ENCODE data around the gene ARRDC4.

The ARRDC4 gene

DNA sequence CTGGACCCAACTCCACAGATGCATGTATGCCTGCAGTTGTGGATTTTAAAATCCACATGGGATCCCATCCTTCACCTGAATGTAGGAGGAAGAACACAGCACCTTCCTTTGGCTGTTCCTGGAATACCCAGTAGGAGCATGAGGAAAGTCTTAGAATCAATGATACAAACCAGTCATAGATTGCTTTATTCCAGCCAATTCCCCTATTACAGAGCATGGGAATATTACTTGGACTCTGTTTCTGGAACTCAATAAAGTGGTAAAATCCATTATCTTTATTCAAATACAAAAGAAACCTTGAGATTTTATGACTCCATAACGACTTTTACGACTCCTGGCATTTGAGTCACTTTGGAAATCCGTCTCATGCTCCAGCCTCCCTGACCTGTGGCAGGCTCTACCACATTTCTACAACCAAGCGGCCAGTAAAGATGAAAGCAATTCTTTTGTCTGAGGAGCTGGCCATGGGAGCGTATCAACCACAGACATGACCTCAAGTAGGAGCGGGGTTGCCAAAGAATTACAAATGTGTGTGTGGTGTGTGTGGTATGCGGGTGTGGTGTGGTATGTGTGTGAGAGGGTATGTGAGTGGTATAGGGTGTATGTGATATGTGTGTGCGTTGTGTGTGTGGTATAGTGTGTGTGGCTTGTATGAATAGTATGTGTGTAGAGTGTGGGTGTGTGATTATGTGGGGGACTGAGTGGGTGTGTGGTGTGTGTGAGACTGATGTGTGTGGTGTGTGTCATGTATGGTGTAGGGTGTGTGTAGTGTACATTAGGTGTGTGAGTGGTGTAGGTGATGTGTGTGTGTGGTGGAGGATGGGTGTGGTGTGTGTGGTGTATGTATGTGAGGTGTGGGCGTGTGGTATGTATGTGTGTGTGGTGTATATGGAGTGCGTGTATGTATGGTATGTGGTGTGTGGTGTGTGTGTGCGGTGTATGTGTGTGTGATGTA lies 40.0 kb downstream of the ARRDC4 start:
- no peak for DNase-seq

DNA sequence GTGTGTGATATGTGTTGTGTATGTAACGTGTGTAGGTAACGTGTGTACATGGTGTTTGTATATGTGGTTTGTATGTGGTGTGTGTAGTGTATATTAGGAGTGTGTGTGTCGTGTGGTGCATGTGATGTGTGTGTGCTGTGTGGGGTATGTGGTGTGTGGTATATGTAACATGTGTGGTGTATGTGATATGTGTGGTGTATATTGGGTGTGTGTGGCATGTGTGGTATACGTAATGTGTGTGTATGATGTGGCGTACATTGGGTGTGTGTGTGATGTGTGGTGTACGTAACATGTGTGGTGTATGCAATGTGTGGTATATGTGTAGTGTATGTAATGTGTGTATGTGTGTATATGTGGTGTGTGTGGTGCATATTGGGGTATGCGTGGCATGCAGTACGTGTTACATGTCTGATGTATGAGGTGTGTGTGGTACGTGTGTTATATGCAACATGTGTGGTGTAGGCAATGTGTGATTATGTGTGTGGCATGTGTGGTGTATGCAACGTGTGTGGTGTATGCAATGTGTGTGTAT lies 41.2 kb downstream of the ARRDC4 start:
- no peak for DNase-seq

GRCh38 chr15:98002419-98002818 lies 41.9 kb downstream of the ARRDC4 start:
- DNase-seq = no peak

GRCh38 chr15:98002866-98003265 lies 42.4 kb downstream of the ARRDC4 start:
- no peak for DNase-seq

DNA sequence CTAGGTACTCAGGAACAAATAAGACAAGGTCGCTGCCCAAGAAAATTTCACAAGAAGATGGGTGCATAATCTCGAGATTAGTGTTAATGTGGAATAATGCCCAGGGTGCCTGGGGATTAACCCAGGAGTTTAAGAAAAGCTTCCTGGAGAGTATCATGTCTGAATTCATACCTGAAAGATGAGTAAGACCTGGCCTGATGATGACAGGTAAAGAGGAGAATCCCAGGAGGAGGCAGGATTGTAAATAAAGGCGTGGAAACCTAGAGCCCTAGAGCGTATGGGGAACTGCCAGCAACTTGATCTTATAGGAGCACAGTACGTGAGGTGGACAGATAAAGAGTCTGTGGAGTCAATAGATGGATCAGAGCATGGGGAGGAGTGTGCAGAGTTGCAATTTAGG lies 43.0 kb downstream of the ARRDC4 start:
- DNase-seq = no peak

- no peak for DNase-seq
Observed at GRCh38 chr15:98003996-98004395, 43.5 kb downstream of the ARRDC4 start.

DNA sequence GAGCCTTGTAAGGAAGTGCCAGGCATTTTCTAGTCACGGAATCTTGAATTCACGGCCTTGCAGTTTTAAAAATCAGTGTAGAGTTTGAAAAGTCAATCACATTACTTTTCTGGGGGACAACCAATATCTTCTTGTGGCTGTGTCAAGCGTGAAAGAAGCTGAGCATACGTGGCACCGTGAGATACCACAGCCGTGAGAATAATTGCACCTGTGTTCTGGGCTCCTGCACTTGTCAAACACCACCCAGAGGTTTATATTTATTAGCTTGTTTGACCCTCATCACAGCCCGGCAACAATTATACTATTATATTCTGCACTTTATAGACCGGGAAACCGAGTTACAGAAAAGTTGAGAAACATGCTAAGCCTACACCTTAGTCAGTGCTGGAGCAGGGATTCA lies 45.2 kb downstream of the ARRDC4 start:
- no peak for DNase-seq

- DNase-seq = no peak
Observed at GRCh38 chr15:98009169-98009568, 48.7 kb downstream of the ARRDC4 start.

DNA sequence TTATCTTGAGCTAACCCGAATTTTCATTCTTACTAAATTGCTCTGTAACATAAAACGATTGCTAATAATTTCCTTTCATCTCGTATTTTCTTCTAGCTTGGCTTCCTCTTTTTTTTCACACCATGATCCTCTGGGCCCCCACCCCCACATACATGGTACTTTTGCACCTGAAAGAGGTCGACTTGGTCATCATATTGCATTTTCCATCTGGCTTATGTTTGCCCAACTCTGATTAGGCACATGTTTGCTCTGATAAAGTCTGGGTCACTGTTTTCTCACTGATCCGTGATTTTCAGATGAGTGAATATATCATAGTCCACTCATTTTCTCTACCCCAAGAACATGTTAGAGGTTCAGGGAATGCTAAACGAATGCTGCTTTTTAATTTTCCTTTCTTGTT lies 49.5 kb downstream of the ARRDC4 start:
- no peak for DNase-seq

DNA sequence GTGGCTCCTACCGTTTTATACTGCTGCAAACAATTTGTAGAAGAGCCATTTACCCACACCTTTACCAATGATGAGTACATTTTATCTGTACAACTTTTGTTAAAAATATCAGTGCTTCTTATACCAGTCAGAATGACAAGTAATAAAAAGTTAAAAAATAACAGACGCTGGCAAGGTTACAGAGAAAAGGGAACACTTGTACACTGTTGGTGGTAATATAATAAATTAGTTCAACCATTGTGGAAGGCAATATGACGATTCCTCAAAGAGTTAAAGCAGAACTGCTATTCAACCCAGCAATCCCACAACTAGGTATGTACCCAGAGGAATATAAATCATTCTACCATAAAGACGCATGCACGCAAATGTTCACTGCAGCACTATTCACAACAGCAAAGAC lies 51.9 kb downstream of the ARRDC4 start:
- no peak for DNase-seq

- DNase-seq = no peak
Observed at GRCh38 chr15:98013631-98014030, 53.1 kb downstream of the ARRDC4 start.

DNA sequence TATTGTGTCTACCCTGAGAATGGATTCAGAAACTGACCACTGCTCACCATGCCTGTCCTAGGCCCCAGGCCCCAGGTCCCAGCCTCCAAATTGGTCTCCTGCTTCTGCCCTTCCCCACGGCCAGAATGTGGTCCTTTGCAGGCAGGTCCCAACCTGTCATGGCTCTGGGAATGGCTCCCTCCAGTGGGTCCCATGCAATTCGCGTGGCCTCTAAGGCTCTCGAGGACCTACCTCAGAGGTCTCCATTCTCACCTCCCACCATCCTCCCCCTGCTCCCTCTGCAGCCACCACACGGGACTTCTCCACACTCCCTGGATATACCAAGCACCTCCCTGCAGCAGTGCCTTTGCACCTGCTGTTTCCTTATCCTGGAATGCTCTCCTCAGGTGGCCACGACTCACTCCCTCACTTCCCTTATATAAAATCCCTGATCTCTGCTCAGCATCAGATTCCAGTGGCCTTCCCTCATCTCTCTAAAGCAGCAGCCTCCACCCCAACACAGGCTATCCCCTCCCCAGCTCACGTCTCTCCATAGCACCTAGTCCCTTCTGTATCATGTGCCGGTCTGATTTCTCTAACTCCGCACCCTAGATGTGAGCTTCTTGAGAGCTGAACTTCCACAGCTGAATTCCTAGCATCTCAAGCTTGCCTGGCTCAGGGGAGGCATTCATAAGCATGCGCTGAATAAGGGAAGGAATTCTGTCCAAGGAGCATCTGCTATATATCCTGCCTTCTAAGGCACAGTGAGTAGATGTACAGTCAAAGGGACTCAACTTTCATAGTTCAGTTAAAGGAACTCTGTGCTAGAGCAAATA lies 56.9 kb downstream of the ARRDC4 start:
- DNase-seq = no peak

- DNase-seq = no peak
Observed at GRCh38 chr15:98018761-98019351, 58.4 kb downstream of the ARRDC4 start.

Data from CD4-positive, alpha-beta T cell treated with Interleukin-1 beta for 1 hour (primary cell).